OCI-M1 (cell line): Measurements from ENCODE around the gene TNFAIP2.

Experiments
- DNase-seq: peaks from one replicate; lab custom pipeline; 2025; lab: John Stamatoyannopoulos, UW

The TNFAIP2 gene

DNA sequence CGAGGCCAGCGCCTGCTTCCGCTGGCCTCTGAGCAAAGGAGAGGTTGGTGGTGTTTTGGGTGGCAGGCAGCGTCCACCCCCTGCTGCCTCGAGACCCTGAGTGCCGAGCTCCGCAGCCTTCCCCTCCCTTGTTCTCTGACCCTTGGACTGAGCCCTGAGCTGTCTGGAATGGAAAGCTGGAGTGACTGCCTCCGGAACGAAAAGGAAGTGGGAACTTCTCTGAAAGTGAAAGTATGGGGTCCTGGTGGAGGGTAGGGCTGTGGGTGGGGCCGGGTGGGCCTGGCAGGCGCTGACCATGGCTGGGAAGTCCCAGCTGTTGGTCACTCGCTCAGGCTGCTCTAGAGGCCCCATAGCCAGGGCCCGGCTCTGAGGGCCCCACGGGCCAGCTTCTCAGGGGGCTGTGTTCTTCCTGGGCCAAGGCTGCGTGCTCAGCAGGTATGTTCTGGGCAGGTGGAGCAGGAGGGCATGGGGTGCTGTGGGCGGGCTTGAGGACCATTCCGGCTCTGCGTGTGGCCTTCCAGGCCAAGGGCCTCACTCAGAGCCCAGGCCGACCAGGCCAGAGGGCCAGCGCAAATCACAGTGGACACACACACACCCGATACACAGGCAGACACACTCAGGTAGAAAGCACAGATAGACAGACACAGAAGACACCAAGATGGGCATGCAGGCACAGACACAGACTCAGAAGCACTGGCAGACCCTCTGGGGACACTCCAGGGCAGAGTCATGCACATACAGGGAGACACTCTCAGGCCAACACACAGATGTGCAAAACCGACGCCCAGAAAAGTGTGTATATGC, 28.7 kb upstream of the TNFAIP2 start, which contains the start of gene EXOC3L4:
Gene EXOC3L4 (plus strand): TSS at position 320 of the 804 bp plus-strand sequence. CDS start 5,495 bp downstream, outside the sequence.
- DNase-seq, result peak; percentile 12

DNA sequence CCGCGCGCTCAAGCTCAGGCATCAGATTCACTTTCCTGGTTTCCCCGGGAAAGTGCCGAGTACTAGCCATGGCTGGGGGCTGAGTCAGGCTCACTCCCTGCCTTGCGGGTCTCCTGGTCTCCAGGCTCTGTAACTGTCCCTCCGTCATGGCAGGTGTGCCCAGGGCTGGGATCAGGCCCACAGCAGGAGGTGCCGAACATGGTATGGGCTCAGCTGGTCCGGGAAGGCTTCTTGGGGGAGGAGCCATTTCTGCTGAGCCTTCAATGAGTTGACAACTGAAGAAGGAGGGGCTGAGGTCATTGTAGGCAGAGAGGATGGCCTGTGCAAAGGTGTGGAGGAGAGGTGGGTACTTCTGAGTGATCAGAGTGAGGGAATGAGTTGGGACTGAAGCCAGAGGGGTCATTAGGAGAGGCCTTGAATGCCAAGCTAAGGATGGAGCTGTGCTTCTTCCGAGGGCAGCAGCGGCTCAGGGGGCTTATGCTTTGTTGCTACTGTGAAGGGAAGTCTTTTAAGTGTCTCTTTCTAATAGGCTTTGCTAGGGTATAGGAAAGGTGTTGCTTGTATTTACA, 28.0 kb upstream of the TNFAIP2 start:
- DNase-seq, result no peak

DNA sequence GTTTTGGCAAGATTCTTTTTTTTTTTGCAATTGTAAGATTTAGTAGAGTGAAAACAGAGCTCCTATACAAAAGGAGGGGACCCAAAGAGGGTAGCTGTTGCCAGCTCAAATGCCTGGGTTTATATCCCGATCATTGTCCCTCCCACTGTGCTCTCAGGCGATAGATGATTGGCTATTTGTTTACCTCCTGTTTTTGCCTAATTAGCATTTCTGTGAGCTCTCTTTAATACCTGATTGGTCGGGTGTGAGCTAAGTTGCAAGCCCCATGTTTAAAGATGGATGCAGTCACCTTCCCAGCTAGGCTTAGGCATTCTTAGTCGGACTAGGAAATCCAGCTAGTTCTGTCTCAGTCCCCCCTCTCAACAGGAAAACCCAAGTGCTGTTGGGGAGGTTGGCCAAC, 26.9 kb upstream of the TNFAIP2 start:
- no peak for DNase-seq

DNA sequence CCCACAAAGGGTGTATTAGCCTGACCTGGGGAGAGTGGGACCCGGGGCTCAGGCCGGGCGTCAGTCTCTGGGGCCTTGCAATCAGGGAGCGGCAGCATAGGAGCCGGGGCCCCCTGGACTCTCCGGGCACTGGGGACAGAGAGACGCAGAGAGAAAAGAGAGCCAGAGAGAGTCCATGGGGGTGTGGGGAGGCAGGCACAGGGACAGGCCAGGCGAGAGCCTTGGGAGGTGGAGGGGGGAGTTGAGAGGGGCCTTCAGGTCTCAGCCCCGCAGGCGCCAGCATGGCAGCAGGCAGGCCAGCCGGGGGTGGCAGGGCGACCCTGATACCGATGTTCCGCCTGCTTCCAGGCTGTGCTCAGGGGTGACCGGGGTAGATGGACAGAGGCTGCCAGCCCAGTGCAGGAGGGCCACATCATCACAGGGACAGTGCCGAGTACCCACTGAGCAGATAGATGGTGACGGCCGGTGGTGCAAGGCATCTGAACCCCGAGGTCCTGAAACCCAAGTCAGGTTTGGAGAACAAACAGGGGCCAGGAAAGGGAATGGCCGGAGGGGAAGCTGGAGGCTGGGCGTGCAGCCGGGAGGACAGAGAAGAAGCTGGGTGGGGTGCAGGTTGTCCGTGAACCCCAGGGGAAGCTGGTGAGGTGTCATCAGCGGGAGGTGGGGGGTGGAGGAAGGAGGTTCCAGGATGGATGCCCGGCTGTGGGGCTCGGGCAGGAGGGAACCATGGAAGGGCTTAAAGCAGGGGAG, 25.8 kb upstream of the TNFAIP2 start:
- DNase-seq, result no peak

DNA sequence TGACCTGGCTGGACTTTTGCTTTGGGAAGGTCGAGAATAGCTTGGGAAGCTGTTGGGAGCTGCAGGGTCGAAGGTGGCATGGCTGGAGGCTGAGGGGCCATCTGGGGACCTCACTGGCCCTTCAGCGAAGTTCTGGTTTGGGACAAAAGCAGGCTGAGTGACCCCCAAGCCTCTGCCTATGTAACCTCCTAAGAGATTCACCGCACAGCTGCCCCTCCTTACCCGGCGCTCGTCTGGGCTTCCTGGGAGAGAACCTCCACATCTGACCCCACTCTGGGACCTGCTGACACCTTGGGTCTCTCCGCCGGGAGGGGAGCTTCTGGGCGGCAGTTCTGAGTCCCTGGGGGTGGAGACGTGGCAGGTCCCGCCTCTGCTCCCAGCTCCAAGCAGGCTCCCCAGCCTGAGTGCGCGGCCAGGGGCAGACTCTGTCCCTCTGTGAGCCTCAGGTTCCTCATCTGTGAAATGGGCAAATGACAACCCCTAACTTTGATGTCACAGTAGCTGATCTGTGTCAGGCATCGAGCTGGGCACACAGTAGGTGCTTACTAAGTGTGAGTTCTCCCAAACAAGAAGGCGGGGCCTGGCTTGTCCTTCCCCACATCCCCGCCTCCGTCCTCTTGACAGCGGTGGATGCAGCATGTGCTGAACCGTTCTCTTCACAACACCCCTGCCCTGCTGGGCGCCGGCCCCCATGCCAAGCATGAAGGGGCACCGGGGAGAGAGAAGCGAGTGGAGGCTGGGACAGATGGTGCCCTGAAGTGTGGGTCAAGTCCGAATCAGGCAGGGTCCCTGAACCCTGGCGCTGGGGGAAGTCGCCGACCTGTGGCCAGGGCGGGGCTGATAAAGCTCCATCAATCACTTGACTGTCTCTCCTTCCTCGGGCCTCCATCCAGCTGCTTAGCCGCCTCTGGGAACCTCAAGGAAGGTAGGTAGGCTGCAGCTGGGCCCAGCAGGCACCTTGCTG, 25.0 kb upstream of the TNFAIP2 start:
- peak; percentile 32 for DNase-seq

GRCh38 chr14:103099081-103099732, 24.1 kb upstream of the TNFAIP2 start:
- peak; percentile 78 for DNase-seq

GRCh38 chr14:103099733-103100280, 23.5 kb upstream of the TNFAIP2 start:
- DNase-seq, result no peak

- DNase-seq, result no peak
These were observed 22.8 kb upstream of the TNFAIP2 start for GRCh38 chr14:103100281-103101121.

- DNase-seq, result no peak
These were observed 21.9 kb upstream of the TNFAIP2 start for GRCh38 chr14:103101257-103101962.

- DNase-seq, result no peak
These were observed 21.1 kb upstream of the TNFAIP2 start for GRCh38 chr14:103101963-103102688.

- no peak for DNase-seq
These were observed 20.5 kb upstream of the TNFAIP2 start for GRCh38 chr14:103102689-103103260.

GRCh38 chr14:103103461-103104388, 19.5 kb upstream of the TNFAIP2 start:
- peak; percentile 32 for DNase-seq

GRCh38 chr14:103104389-103104653, 18.9 kb upstream of the TNFAIP2 start:
- no peak for DNase-seq

- DNase-seq, result peak; percentile 60
These were observed 18.4 kb upstream of the TNFAIP2 start for GRCh38 chr14:103104654-103105452.

DNA sequence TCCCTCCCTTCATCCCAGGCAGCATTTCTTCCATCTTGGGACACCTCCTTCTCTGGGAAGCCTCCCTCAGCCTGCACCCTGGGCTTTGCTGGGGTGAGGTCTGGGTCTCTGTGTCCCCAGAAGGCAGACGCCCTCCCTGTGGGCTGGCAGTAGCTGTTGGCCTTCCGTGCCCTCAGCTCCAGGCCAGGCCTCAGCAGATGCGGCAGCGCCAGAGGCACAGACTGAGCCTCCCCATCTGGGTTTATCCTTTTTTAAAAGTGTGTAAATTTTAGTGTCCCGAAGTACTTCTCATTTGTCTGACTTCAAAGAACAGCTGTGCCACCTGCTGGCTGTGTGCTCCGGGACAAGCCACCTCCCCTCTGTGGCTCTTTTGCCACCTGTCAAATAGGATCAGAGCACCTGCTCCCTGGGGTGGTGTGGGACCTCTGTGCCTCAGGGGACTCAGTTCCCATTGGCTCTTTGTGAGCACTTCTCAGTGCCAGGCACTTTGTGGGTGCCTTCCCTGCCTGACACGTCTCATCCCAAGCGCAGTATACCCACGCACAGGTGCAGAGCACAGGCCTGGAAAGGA, 17.6 kb upstream of the TNFAIP2 start:
- DNase-seq, result peak; percentile 8

GRCh38 chr14:103107455-103107854, 15.8 kb upstream of the TNFAIP2 start:
- no peak for DNase-seq
